OCI-LY1 (cell line): Measurements from ENCODE around the gene CARMIL1.

ENCODE experiments used
- CTCF ChIP-seq: fragments of 200-600 bp; sonication (generic), shearing (Covaris generic); IDR thresholded peaks from 2 replicates; pipeline ENCODE4 v1.5.1; 2017; ENCODE audit warnings: mild to moderate bottlenecking, antibody characterized with exemption, low read length, moderate library complexity, mixed read lengths
- EZH2 ChIP-seq: fragments of 200-600 bp; sonication (generic), shearing (Covaris generic); IDR thresholded peaks from 2 replicates; pipeline ENCODE4 v1.8.0; 2017; ENCODE audit warnings: borderline replicate concordance, mixed run types, mild to moderate bottlenecking, antibody characterized with exemption, low read length, moderate library complexity, mixed read lengths

GRCh38 chr6:25431975-25432307 lies 152.8 kb downstream of the CARMIL1 start:
- no peak for TF ChIP-seq CTCF
- no peak for TF ChIP-seq EZH2
